Activated CD4-positive, alpha-beta T cell treated with anti-CD3 and anti-CD28 coated beads, Interleukin-2, amount 50 U/mL, for 16 hours (primary cell): ENCODE measurements around the gene TAF3.
A peak's percentile ranks its signal among the peaks of the same experiment; 100 is the strongest.

Experiments used
- DNase-seq: peaks from one replicate; pipeline ENCODE4 v3.0.0-alpha.2; 2020

TAF3 gene

DNA sequence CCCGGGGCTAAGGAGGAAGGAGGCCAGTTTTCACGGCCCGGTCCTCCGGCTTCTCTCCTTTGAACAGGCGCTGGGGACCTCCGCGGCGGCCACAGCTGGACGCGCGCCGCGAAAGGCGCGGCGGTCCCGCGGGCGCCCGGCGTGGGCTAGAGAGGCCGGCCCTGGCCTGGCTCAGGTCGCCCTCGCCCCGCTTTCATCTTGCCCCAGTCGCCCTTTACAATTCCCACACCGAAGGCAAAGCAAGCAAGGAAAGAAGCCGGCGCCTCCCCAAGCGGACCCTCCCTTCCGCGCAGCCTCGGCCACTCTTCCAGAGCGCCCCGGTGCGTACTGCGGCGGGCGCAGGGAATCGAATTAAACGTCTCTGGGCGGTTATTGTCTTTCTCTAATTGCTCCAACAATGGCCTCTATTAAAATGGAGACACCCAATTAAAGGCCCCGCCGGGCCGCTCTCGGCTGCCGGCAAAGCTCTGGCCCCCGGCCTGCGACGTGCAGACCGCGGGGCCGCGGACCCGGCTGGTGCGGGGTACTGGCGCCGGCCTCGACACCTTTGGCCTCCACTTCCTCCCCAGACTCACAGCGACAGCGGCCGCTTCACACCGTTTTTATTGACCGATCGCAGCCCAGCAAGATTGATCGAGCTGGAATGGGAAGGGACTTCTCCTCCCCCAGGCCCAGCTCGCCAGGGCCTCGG is 231.7 kb downstream of the TAF3 start:
- DNase-seq: no peak

DNA sequence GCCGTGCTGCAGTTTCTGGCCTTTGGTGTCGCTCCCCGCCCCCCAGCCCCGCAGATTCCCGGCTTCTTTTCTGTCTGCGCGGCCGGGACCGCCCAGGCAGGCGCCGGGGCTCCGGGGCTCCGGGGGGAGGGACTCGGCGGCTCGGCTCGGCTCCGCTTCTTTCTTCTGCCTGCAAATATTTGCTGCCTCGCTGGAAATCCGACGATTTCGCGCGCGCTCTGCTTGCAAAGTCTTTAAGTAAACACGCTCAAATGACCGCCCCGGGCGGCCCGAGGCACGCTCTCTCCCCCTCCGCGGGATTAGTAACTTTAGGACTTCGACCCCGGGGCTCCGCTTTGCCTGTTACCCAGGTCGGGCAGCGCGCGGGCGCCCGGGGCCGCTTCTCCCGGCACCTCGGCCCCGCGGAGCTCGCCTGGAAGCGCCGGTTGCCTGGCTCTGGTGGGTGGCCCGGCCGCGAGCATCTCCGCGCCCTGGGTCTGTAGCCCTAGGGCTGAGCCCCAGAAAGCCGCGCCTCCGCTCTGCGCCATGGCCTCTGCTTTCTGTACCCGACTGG is 232.3 kb downstream of the TAF3 start:
- no peak for DNase-seq

- no peak for DNase-seq
These were observed 233.0 kb downstream of the TAF3 start for GRCh38 chr10:8051109-8051821.

GRCh38 chr10:8051851-8052257 is 233.5 kb downstream of the TAF3 start:
- DNase-seq: no peak

GRCh38 chr10:8052341-8052955 is 234.1 kb downstream of the TAF3 start:
- peak; percentile 32 for DNase-seq

- DNase-seq: no peak
These were observed 234.7 kb downstream of the TAF3 start for GRCh38 chr10:8052956-8053445.

GRCh38 chr10:8053446-8054243 is 235.3 kb downstream of the TAF3 start:
- peak; percentile 94 for DNase-seq

GRCh38 chr10:8054244-8054493 is 235.9 kb downstream of the TAF3 start:
- DNase-seq: no peak

DNA sequence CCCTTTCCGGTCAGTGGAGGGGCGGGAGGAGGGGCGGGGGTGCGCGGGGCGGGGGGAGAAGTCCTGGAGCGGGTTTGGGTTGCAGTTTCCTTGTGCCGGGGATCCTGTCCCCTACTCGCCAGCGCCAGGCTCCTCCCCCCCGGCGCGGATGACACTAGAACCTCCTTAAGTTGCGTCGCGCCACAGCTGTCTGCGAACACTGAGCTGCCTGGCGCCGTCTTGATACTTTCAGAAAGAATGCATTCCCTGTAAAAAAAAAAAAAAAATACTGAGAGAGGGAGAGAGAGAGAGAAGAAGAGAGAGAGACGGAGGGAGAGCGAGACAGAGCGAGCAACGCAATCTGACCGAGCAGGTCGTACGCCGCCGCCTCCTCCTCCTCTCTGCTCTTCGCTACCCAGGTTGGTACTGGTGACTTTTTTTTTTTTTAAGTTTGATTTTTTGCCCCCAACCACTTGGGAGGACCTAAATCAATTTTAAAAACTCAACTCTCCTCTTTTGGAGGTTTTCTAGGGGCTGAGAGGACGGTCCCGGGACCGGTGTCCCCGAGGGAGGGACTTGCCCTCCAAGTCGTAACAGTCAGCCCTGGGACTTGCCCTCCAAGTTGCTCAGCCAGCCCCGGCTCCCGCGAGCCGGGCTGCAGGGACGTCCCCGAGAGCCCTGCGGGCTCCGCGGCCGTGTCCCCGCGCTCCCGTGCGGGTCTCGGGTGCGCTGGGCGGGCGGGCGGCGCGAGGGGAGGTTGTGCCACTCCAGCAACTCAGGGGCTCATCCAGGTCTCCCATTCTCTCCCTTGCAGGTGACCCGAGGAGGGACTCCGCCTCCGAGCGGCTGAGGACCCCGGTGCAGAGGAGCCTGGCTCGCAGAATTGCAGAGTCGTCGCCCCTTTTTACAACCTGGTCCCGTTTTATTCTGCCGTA is 236.4 kb downstream of the TAF3 start, which contains the start of gene GATA3:
TSS of gene GATA3 (plus strand) at position 195 of the 914 bp plus-strand sequence. CDS start 968 bp downstream, outside the sequence.
- peak; percentile 89 for DNase-seq

DNA sequence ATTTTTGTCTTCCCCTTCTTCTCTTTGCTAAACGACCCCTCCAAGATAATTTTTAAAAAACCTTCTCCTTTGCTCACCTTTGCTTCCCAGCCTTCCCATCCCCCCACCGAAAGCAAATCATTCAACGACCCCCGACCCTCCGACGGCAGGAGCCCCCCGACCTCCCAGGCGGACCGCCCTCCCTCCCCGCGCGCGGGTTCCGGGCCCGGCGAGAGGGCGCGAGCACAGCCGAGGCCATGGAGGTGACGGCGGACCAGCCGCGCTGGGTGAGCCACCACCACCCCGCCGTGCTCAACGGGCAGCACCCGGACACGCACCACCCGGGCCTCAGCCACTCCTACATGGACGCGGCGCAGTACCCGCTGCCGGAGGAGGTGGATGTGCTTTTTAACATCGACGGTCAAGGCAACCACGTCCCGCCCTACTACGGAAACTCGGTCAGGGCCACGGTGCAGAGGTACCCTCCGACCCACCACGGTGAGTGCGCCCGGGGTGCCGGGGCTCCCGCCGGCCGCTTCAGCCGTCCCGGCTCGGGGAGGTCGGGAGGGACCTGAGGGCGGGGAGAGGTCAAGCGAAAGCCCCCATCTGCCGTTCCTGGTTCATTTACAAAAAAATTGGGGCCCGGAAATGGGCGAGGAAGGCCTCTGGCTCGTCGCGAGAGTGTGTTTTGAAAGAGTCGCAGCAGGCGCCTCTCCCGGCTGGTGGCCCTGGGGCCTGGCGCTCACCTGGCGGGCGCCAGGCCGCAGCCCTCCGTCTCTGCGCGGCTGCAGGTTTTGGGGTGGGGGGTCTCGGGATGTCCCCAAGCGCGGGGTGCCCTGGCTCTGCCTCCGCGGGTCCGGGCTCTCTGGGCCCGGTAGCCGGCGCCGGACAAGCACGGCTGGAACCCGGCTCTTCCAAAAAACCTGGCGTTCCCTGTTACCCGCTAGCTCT is 237.4 kb downstream of the TAF3 start:
- DNase-seq: peak; percentile 37

DNA sequence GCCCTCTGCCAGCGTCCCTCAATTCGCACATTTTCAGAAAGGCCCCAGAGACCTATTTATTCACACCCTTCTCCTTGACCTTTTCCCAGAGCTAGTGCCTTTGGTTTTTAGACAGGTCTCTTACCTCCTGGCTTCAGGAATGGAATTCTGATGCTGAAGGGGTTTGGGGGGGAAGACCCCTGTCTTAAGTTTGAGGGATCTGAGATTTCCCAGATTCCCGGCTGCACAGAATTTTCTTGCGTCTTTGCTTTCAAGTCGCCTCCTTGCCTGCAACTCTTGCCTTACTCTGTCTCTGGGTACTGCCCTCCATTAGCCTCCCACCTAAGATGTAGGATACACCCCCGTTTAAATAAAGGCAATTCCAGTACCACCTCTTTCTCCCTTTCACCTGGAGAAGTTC is 238.1 kb downstream of the TAF3 start:
- DNase-seq: no peak

GRCh38 chr10:8056871-8057331 is 238.6 kb downstream of the TAF3 start:
- peak; percentile 83 for DNase-seq

- peak; percentile 26 for DNase-seq
These were observed 239.4 kb downstream of the TAF3 start for GRCh38 chr10:8057636-8058273.

DNA sequence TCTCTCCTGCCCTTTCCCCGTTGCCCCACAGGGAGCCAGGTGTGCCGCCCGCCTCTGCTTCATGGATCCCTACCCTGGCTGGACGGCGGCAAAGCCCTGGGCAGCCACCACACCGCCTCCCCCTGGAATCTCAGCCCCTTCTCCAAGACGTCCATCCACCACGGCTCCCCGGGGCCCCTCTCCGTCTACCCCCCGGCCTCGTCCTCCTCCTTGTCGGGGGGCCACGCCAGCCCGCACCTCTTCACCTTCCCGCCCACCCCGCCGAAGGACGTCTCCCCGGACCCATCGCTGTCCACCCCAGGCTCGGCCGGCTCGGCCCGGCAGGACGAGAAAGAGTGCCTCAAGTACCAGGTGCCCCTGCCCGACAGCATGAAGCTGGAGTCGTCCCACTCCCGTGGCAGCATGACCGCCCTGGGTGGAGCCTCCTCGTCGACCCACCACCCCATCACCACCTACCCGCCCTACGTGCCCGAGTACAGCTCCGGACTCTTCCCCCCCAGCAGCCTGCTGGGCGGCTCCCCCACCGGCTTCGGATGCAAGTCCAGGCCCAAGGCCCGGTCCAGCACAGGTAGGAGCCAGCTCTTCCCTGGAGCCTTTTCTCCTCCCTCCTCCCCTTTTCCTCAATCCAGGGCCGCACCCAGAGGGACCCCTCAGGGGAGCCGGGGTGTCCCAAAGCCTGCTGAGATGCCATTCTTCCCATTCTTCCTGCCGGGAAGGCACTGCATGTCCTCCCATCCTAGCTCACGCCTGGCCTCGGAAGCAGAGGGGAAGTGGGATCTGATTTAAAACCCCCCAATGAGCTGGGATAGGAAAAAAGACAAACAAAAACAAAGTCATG is 240.2 kb downstream of the TAF3 start:
- DNase-seq: no peak

GRCh38 chr10:8059191-8059936 is 241.1 kb downstream of the TAF3 start:
- DNase-seq: no peak

DNA sequence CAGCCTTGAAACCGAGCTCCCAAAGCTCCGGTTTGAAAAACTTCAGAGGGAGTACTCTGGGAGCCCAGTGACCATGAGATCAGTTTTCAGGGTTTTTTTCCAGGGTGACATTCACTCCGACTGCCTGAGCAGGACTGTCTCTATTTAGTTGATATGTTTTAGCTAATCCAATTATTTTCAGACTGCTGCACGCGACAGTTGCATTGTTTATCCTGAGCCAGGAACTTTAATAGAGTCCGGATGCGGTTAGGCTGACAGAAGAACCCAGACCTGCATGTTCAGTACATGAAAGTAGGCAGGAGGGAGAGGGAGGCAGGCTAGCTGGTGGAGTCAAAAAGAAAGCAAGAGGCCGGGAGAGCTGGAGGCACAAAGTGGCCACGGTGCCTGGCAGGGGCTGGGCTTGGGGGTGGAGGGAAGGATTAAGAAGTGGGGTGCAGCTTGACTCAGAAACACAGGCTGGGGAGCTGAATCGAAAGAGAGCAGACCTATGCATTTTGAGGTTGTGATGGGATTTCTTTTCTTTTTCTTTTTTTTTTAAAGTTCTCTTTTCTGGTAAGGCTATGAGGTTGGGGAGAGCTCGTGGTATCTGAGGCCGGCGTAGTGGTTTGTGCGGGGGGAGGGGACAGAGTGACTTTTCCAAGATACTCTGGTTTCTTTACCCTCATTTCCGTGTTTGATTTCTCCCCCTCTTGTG is 241.9 kb downstream of the TAF3 start:
- DNase-seq: peak; percentile 92

- DNase-seq: no peak
These were observed 242.4 kb downstream of the TAF3 start for GRCh38 chr10:8060704-8061121.
